Liver (tissue), 9 donors: ENCODE data around the gene VMA21. TPM values are rescaled to one million over a fixed set of nuclear protein-coding genes. Genes with fewer than 3 reads are reported as not detected.

Experiments used
- DNase-seq: peaks from one replicate; pipeline ENCODE4 v3.0.0-alpha.2; 2017; ENCODE audit warnings: low spot score
- H3K27ac ChIP-seq, 2 donors: one replicate each; pipeline ENCODE4 v1.7.0; 2013; ENCODE audit warnings: inconsistent platforms in 2 of 2, low read length in 2 of 2, control low read depth in 1 of 2, low read depth in 1 of 2, mild to moderate bottlenecking in 1 of 2
- H3K27me3 ChIP-seq, 4 donors: one replicate each; pipeline versions ENCODE4 v1.6.1 to v1.7.0; 2013; ENCODE audit warnings: low read length in 3 of 4, inconsistent platforms in 1 of 4, mild to moderate bottlenecking in 1 of 4, moderate library complexity in 1 of 4; ENCODE audit not compliant: control insufficient read depth in 4 of 4, insufficient read depth in 4 of 4
- H3K36me3 ChIP-seq, 4 donors: one replicate each; pipeline versions ENCODE4 v1.6.1 to v1.7.0; 2013; ENCODE audit warnings: low read length in 3 of 4, mild to moderate bottlenecking in 3 of 4, low read depth in 1 of 4, moderate library complexity in 1 of 4; ENCODE audit not compliant: control insufficient read depth in 4 of 4, insufficient read depth in 3 of 4
- H3K4me1 ChIP-seq, 4 donors: one replicate each; pipeline versions ENCODE4 v1.6.1 to v1.7.0; 2013; ENCODE audit warnings: low read length in 3 of 4, mild to moderate bottlenecking in 3 of 4, moderate library complexity in 1 of 4; ENCODE audit not compliant: control insufficient read depth in 4 of 4, insufficient read depth in 4 of 4
- H3K4me3 ChIP-seq, 3 donors: one replicate each; pipeline versions ENCODE4 v1.6.1 to v1.7.0; 2013; ENCODE audit warnings: low read length in 3 of 3, control low read depth in 1 of 3, low read depth in 1 of 3, mild to moderate bottlenecking in 1 of 3
- H3K9ac ChIP-seq, 2 donors: one replicate each; pipeline ENCODE4 v1.7.0; 2013; ENCODE audit warnings: low read length in 2 of 2, mild to moderate bottlenecking in 2 of 2, moderate library complexity in 2 of 2, control low read depth in 1 of 2, low read depth in 1 of 2
- H3K9me3 ChIP-seq, 4 donors: one replicate each; pipeline versions ENCODE4 v1.6.1 to v1.7.0; 2013; ENCODE audit warnings: low read length in 3 of 4; ENCODE audit not compliant: control insufficient read depth in 4 of 4
- CTCF ChIP-seq: fragments of 150-350 bp; IDR thresholded peaks from 2 replicates; pipeline ENCODE4 v1.5.1; 2017; ENCODE audit warnings: improper control_type of control experiment, low read depth, low read length; ENCODE audit not compliant: missing input control
- EGR1 ChIP-seq, 2 donors: IDR thresholded peaks; 2 replicates each; pipeline ENCODE4 v1.6.1; 2016 to 2018; ENCODE audit warnings: antibody characterized with exemption in 2 of 2, low read depth in 2 of 2
- FOXA1 ChIP-seq: IDR thresholded peaks from 2 replicates; pipeline ENCODE4 v1.6.1; 2016; ENCODE audit warnings: antibody characterized with exemption
- FOXA2 ChIP-seq: IDR thresholded peaks from 2 replicates; pipeline ENCODE4 v1.6.1; 2016; ENCODE audit warnings: antibody characterized with exemption
- GABPA ChIP-seq, 2 donors: IDR thresholded peaks in 1 of 2; conservative IDR thresholded peaks in 1 of 2; 2 replicates each; pipeline ENCODE4 v1.6.1; 2016; ENCODE audit warnings: antibody characterized with exemption in 2 of 2, mild to moderate bottlenecking in 1 of 2, moderate library complexity in 1 of 2
- HNF4G ChIP-seq: IDR thresholded peaks from 2 replicates; pipeline ENCODE4 v1.6.1; 2016; ENCODE audit warnings: antibody characterized with exemption
- JUND ChIP-seq, 2 donors: IDR thresholded peaks; 2 replicates each; pipeline ENCODE4 v1.6.1; 2016; ENCODE audit warnings: antibody characterized with exemption in 2 of 2
- MAX ChIP-seq: IDR thresholded peaks from 2 replicates; pipeline ENCODE4 v1.6.1; 2016; ENCODE audit warnings: antibody characterized with exemption
- NR2F2 ChIP-seq: IDR thresholded peaks from 2 replicates; pipeline ENCODE4 v1.6.1; 2016; ENCODE audit warnings: antibody characterized with exemption
- RAD21 ChIP-seq, 2 donors: IDR thresholded peaks; 2 replicates each; pipeline ENCODE4 v1.6.1; 2016; ENCODE audit warnings: antibody characterized with exemption in 2 of 2, mild to moderate bottlenecking in 2 of 2
- RXRA ChIP-seq, 2 donors: IDR thresholded peaks; 2 replicates each; pipeline ENCODE4 v1.6.1; 2017 to 2018; ENCODE audit warnings: antibody characterized with exemption in 2 of 2, mild to moderate bottlenecking in 1 of 2
- TAF1 ChIP-seq: conservative IDR thresholded peaks from 2 replicates; pipeline ENCODE4 v1.6.1; 2016; ENCODE audit warnings: antibody characterized with exemption, mild to moderate bottlenecking
- YY1 ChIP-seq: IDR thresholded peaks from 2 replicates; pipeline ENCODE4 v1.6.1; 2016; ENCODE audit warnings: antibody characterized with exemption, mild to moderate bottlenecking
- ZBTB33 ChIP-seq: IDR thresholded peaks from 2 replicates; pipeline ENCODE4 v1.6.1; 2016; ENCODE audit warnings: antibody characterized with exemption
- WGBS: extraction: QIAGEN DNeasy Blood & Tissue Kit; methylation state at CpG from one replicate; pipeline ENCODE4 v1.1.7; 2013; 5-methylcytosine and 5-hydroxymethylcytosine counted together
- polyA plus RNA-seq, 2 donors: library from polyadenylated mRNA; stranded (reverse) in 1 of 2; unstranded in 1 of 2; fragments of 200-250 nt in 1 of 2; fragments of >200 nt in 1 of 2; fragmentation: Nextera tagmentation in 1 of 2; extraction: Ambion mirVana in 1 of 2; gene quantifications; one replicate each; pipeline versions ENCODE4 v1.2.1 to v1.2.3, GENCODE V29; 2013 to 2015
- total RNA-seq, 2 donors: library from RNA; depleted of rRNA; stranded (reverse); fragments of >200 nt; gene quantifications; one replicate each; pipeline ENCODE4 v1.2.3, GENCODE V29; 2014
- TF ChIP-seq, protein P1 (sequence below): IDR thresholded peaks from 2 replicates; pipeline ENCODE4 v1.6.1; 2016; ENCODE audit warnings: antibody characterized with exemption, mild to moderate bottlenecking
- TF ChIP-seq, protein P2 (sequence below): IDR thresholded peaks from 2 replicates; pipeline ENCODE4 v1.6.1; 2016; ENCODE audit warnings: antibody characterized with exemption
- donor health status: healthy.
- donor health status: healthy.
- donor health status: healthy.
- donor health status: healthy.
- donor health status: healthy.

VMA21 gene, protein sequence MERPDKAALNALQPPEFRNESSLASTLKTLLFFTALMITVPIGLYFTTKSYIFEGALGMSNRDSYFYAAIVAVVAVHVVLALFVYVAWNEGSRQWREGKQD
- total RNA-seq (10 to 100 TPM; 13.1 to 20.6 TPM), polyA plus RNA-seq (10 to 100 TPM in 1 of 2 donors, 1 to 10 TPM in 1; 4.1 to 10.6 TPM)

DNA sequence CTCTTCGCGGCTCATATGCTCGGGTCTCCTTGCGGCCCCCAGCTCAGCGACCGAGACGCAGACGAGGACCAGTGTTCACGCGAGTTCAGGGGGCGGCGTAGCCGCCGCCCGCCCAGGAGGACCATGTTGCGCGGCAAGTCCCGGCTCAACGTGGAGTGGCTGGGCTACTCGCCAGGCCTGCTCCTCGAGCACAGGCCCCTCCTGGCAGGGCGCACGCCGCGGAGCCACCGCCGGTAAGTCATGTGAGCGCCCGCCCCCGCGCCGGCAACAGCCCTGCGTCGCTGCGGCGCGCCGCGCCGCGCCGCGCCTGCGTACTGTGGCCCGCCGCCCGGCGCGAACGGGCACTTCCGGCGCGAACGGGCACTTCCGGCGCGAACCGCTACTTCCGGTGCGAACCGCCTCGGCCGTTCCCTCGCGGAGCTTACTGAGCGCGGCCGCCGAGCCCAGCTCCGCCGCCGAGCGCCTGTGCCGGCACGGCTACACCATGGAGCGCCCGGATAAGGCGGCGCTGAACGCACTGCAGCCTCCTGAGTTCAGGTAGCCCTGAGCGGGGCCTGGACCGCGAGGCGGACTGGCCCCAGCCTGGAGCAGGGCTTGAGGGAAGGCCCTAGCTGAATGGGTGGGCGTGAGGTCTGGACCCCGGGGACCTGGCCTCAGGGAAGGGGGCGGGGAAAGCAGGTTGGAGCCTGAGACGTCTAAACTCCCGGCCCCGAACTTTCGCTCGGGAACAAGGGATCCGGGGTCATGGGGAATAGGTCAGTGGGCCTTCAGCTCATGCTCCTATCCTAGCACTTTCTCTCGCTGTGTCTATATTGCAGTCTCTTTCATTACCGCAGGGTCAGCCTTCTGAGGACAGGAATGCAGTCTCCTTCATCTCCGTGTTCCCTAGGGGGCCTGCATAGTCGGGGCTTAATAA, at the start of gene VMA21:
TSS of gene VMA21 (plus strand) at position 382 of the 916 bp plus-strand sequence. CDS start at position 485, 103 bp downstream.
- DNase-seq = peak; percentile 73
- peak within 1 kb of the TSS; percentile 97 to 98 for H3K27ac ChIP-seq
- H3K27me3 ChIP-seq = no peaks in the 10 kb centered on the region
- H3K4me3 ChIP-seq = peak within 1 kb of the TSS; percentile 82 to 94 (median 89)
- H3K36me3 ChIP-seq = no peaks in the 10 kb centered on the region
- peak within 1 kb of the TSS; percentile 51 to 84 for H3K9ac ChIP-seq
- TF ChIP-seq, protein P1, sequence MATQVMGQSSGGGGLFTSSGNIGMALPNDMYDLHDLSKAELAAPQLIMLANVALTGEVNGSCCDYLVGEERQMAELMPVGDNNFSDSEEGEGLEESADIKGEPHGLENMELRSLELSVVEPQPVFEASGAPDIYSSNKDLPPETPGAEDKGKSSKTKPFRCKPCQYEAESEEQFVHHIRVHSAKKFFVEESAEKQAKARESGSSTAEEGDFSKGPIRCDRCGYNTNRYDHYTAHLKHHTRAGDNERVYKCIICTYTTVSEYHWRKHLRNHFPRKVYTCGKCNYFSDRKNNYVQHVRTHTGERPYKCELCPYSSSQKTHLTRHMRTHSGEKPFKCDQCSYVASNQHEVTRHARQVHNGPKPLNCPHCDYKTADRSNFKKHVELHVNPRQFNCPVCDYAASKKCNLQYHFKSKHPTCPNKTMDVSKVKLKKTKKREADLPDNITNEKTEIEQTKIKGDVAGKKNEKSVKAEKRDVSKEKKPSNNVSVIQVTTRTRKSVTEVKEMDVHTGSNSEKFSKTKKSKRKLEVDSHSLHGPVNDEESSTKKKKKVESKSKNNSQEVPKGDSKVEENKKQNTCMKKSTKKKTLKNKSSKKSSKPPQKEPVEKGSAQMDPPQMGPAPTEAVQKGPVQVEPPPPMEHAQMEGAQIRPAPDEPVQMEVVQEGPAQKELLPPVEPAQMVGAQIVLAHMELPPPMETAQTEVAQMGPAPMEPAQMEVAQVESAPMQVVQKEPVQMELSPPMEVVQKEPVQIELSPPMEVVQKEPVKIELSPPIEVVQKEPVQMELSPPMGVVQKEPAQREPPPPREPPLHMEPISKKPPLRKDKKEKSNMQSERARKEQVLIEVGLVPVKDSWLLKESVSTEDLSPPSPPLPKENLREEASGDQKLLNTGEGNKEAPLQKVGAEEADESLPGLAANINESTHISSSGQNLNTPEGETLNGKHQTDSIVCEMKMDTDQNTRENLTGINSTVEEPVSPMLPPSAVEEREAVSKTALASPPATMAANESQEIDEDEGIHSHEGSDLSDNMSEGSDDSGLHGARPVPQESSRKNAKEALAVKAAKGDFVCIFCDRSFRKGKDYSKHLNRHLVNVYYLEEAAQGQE = peak; percentile 20
- TF ChIP-seq YY1 (peak; percentile 36), RAD21 (IDR thresholded peaks at IDR 0.05) (no peak), EGR1 (IDR thresholded peaks at IDR 0.05; ENCODE audit: low read depth in 2 of 2) (peak in 1 of 2 donors; percentile 76), GABPA (IDR thresholded peaks at IDR 0.05 in 1 of 2, conservative IDR thresholded peaks at IDR 0.05 in 1 of 2) (peak; percentile 55 to 84)
- no peaks in the 10 kb centered on the region for H3K9me3 ChIP-seq
- H3K4me1 ChIP-seq = peaks cover 0 to 18% (median 4%) of the 10 kb centered on the region in 4 donors
- under 1% methylated on average over 97 of the region's 97 CpGs for WGBS

GRCh38 chrX:151359341-151359740, 37.7 kb upstream of the VMA21 start:
- peaks cover 0 to 3% (median 1%) of the 10 kb centered on the region in 4 donors for H3K4me1 ChIP-seq
- no peak overlapping the region for H3K4me3 ChIP-seq
- TF ChIP-seq HNF4G (no peak), ZBTB33 (no peak), JUND (IDR thresholded peaks at IDR 0.05) (no peak), NR2F2 (no peak), TAF1 (no peak), FOXA2 (no peak), RXRA (IDR thresholded peaks at IDR 0.05) (no peak), EGR1 (IDR thresholded peaks at IDR 0.05; ENCODE audit: low read depth in 2 of 2) (no peak), CTCF (no peak), MAX (no peak), GABPA (IDR thresholded peaks at IDR 0.05 in 1 of 2, conservative IDR thresholded peaks at IDR 0.05 in 1 of 2) (no peak), FOXA1 (no peak), RAD21 (IDR thresholded peaks at IDR 0.05) (no peak), YY1 (no peak)
- TF ChIP-seq, protein P2, sequence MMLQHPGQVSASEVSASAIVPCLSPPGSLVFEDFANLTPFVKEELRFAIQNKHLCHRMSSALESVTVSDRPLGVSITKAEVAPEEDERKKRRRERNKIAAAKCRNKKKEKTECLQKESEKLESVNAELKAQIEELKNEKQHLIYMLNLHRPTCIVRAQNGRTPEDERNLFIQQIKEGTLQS = no peak
- TF ChIP-seq, protein P1 = no peak
- no peaks in the 10 kb centered on the region for H3K9me3 ChIP-seq
- H3K9ac ChIP-seq = no peak overlapping the region
- WGBS = 80% methylated on average over 3 of the region's 3 CpGs
- peaks cover 0 to 4% (median 0%) of the 10 kb centered on the region in 4 donors for H3K27me3 ChIP-seq
- DNase-seq = no peak
- H3K36me3 ChIP-seq = no peaks in the 10 kb centered on the region
- no peak overlapping the region for H3K27ac ChIP-seq
